HepG2 (cell line): ENCODE measurements around the gene ADAMTSL3. TPM values are rescaled to one million over a fixed set of nuclear protein-coding genes. Genes with fewer than 3 reads are reported as not detected.

Experiments used
- ATAC-seq: fragments of 200-7000 bp; cut with Tn5 transposase; 3 replicates; pipeline ENCODE4 v1.9.1; 2020; ENCODE audit warnings: mild to moderate bottlenecking, moderate library complexity
- BruUV-seq: library from RNA; stranded (reverse); fragments of 400-500 nt; replicated peaks from 2 replicates; lab custom pipeline; 2021; lab: Mats Ljungman, UMichigan
- CTCF ChIA-PET: fragments of 300-600 bp; formaldehyde crosslinking; extraction: SDS; loops from one replicate; lab custom pipeline; 2021; ENCODE audit warnings: low total read pairs, inconsistent platforms, low intra/inter-chr PET ratio; lab: Yijun Ruan, JAX
- POLR2A ChIA-PET: fragments of 350-600 bp; sonication (Branson Sonifier 250); formaldehyde crosslinking; loops from one replicate; lab custom pipeline; 2020; ENCODE audit warnings: antibody characterized with exemption, inconsistent platforms; lab: Yijun Ruan, JAX
- DNase-seq: peaks from one replicate; pipeline ENCODE4 v3.0.0-alpha.2; 2015; ENCODE audit warnings: low spot score
- FAIRE-seq: peaks from 3 replicates; lab custom pipeline; 2011; peaks lifted over from hg19 to GRCh38; lab: Jason Lieb, UNC
- H2AFZ ChIP-seq: one replicate; pipeline ENCODE4 v1.6.1; 2011; ENCODE audit warnings: low read length, inconsistent platforms
- H3K27ac ChIP-seq: fragments of 300-600 bp; 3 replicates; pipeline ENCODE4 v1.8.0; 2011; ENCODE audit warnings: mixed run types, mild to moderate bottlenecking, mixed read lengths, low read length, inconsistent platforms; ENCODE audit not compliant: insufficient read depth; ENCODE audit errors: extremely low read length
- H3K27me3 ChIP-seq, 2 experiments: fragments of 200-600 bp in 1 of 2; 2 replicates in 1 of 2; 3 replicates in 1 of 2; pipeline versions ENCODE4 v1.6.0 to v1.8.0; 2011; ENCODE audit warnings: low read length in 2 of 2, mild to moderate bottlenecking in 2 of 2, moderate library complexity in 2 of 2, inconsistent platforms in 1 of 2; ENCODE audit not compliant: insufficient read depth in 2 of 2, control insufficient read depth in 1 of 2
- H3K36me3 ChIP-seq, 2 experiments: fragments of 200-600 bp in 1 of 2; replicated peaks in 1 of 2; 2 replicates in 1 of 2; 3 replicates in 1 of 2; pipeline versions ENCODE4 v1.5.1 to v1.8.0; 2011; ENCODE audit warnings: low read length in 2 of 2, inconsistent platforms in 1 of 2; ENCODE audit not compliant: insufficient read depth in 2 of 2, control insufficient read depth in 1 of 2
- H3K4me1 ChIP-seq: 2 replicates; pipeline ENCODE4 v1.5.1; 2012; ENCODE audit warnings: low read length, inconsistent platforms; ENCODE audit not compliant: insufficient read depth
- H3K4me2 ChIP-seq: 2 replicates; pipeline ENCODE4 v1.6.0; 2011; ENCODE audit warnings: low read depth, low read length, inconsistent platforms
- H3K4me3 ChIP-seq, 3 experiments: fragments of 200-600 bp in 1 of 3; sonication (generic), shearing (Covaris generic) in 1 of 3; replicated peaks in 1 of 3; 2 replicates each; pipeline ENCODE4 v1.5.1; 2011 to 2016; ENCODE audit warnings: low read length in 3 of 3, inconsistent platforms in 2 of 3, low read depth in 2 of 3, mild to moderate bottlenecking in 2 of 3, control low read depth in 1 of 3, mixed read lengths in 1 of 3; ENCODE audit not compliant: insufficient read depth in 1 of 3
- H3K79me2 ChIP-seq: one replicate; pipeline ENCODE4 v1.6.1; 2011; ENCODE audit warnings: low read length, inconsistent platforms; ENCODE audit not compliant: insufficient read depth
- H3K9ac ChIP-seq: 2 replicates; pipeline ENCODE4 v1.6.0; 2011; ENCODE audit warnings: mild to moderate bottlenecking, low read depth, low read length, inconsistent platforms; ENCODE audit not compliant: insufficient read depth
- H3K9me3 ChIP-seq: 2 replicates; pipeline ENCODE4 v1.5.1; 2012; ENCODE audit warnings: mild to moderate bottlenecking, low read length
- H4K20me1 ChIP-seq: 2 replicates; pipeline ENCODE4 v1.6.0; 2011; ENCODE audit warnings: inconsistent platforms, mild to moderate bottlenecking, low read length, moderate library complexity; ENCODE audit not compliant: insufficient read depth
- ASH2L ChIP-seq: fragments of 300-600, 200-600 bp; sonication (generic); IDR thresholded peaks from 2 replicates; pipeline ENCODE4 v1.7.0; 2017; ENCODE audit warnings: low read depth, mild to moderate bottlenecking, moderate library complexity, mixed read lengths, low read length; ENCODE audit not compliant: insufficient read length
- BCL6 ChIP-seq: IDR thresholded peaks from 2 replicates; pipeline ENCODE4 v1.6.1; 2016; ENCODE audit warnings: missing genetic modification reagents, missing compliant biosample characterization
- HCFC1 ChIP-seq: fragments of 150-350 bp; IDR thresholded peaks from 2 replicates; pipeline ENCODE4 v1.6.1; 2014; ENCODE audit warnings: low read depth, low read length
- HES4 ChIP-seq: sonication (generic); formaldehyde crosslinking; IDR thresholded peaks from 2 replicates; pipeline ENCODE4 v1.9.0; 2021; ENCODE audit warnings: mild to moderate bottlenecking, missing genetic modification reagents, borderline replicate concordance
- KLF6 ChIP-seq: IDR thresholded peaks from 2 replicates; pipeline ENCODE4 v1.8.0; 2016; ENCODE audit warnings: missing biosample characterization, missing genetic modification reagents
- RBM39 ChIP-seq: fragments of 200-400 bp; formaldehyde crosslinking; IDR thresholded peaks from one replicate; pipeline ENCODE4 v1.6.1; 2018; ENCODE audit warnings: antibody characterized with exemption, mild to moderate bottlenecking, low read depth, low read length; ENCODE audit not compliant: poor library complexity, severe bottlenecking
- RFX3 ChIP-seq: IDR thresholded peaks from 2 replicates; pipeline ENCODE4 v1.6.1; 2016; ENCODE audit warnings: missing biosample characterization, missing genetic modification reagents
- SOX5 ChIP-seq: IDR thresholded peaks from 2 replicates; pipeline ENCODE4 v1.6.1; 2016; ENCODE audit warnings: borderline replicate concordance
- SPEN ChIP-seq: sonication (generic); formaldehyde crosslinking; IDR thresholded peaks from 2 replicates; pipeline ENCODE4 v1.5.1; 2020; ENCODE audit warnings: low read depth, mild to moderate bottlenecking, missing genetic modification reagents
- TGIF2 ChIP-seq: IDR thresholded peaks from 2 replicates; pipeline ENCODE4 v1.6.1; 2016; ENCODE audit warnings: control low read depth, missing compliant biosample characterization
- ZFP82 ChIP-seq: sonication (generic); formaldehyde crosslinking; IDR thresholded peaks from 2 replicates; pipeline ENCODE4 v1.5.1; 2020; ENCODE audit warnings: mild to moderate bottlenecking, missing genetic modification reagents, borderline replicate concordance
- ZNF20 ChIP-seq: sonication (generic); formaldehyde crosslinking; IDR thresholded peaks from 2 replicates; pipeline ENCODE4 v1.4.0; 2020; ENCODE audit warnings: mild to moderate bottlenecking, moderate library complexity, missing genetic modification reagents
- ZNF431 ChIP-seq: sonication (generic); formaldehyde crosslinking; IDR thresholded peaks from 2 replicates; pipeline ENCODE4 v1.9.0; 2022; ENCODE audit warnings: missing genetic modification reagents, low read depth, mild to moderate bottlenecking, borderline replicate concordance
- ZNF607 ChIP-seq: sonication (generic); formaldehyde crosslinking; IDR thresholded peaks from 2 replicates; pipeline ENCODE4 v1.5.1; 2020; ENCODE audit warnings: missing genetic modification reagents, mild to moderate bottlenecking, borderline replicate concordance
- ZNF773 ChIP-seq: sonication (generic); formaldehyde crosslinking; IDR thresholded peaks from 2 replicates; pipeline ENCODE4 v1.4.0; 2020; ENCODE audit warnings: missing genetic modification reagents, borderline replicate concordance
- ZSCAN20 ChIP-seq: sonication (generic); formaldehyde crosslinking; IDR thresholded peaks from 2 replicates; pipeline ENCODE4 v1.4.0; 2020; ENCODE audit warnings: missing genetic modification reagents, mild to moderate bottlenecking, borderline replicate concordance
- WGBS: methylation state at CpG from one replicate; pipeline ENCODE4 v1.1.6; 2017; ENCODE audit warnings: low lambda C conversion rate; 5-methylcytosine and 5-hydroxymethylcytosine counted together
- in situ Hi-C: cut with HindIII; loops from 2 replicates; pipeline ENCODE4 v1.10.0; 2017; ENCODE audit warnings: low pct_unique_long_range_greater_than_20kb; ENCODE audit not compliant: extremely low pct_ligation_motif_present
- intact Hi-C: fragments of 100-400 bp; cut with micrococcal nuclease; formaldehyde crosslinking; loops from one replicate; pipeline ENCODE4 v1.10.0; 2022; ENCODE audit not compliant: unreplicated experiment
- polyA plus RNA-seq, 8 experiments: library from polyadenylated mRNA; depleted of rRNA in 3 of 8; stranded (reverse) in 7 of 8; unstranded in 1 of 8; fragments of >200 nt; fragmentation: Illumina TruSeq in 4 of 8; extraction: Trizol in 4 of 8; gene quantifications; 2 replicates each; pipeline versions ENCODE4 v1.2.1 to v1.2.3, GENCODE V29; 2011 to 2016; ENCODE audit warnings: low read depth in 4 of 8, missing spikeins in 1 of 8, mixed read lengths in 1 of 8; ENCODE audit not compliant: insufficient read depth in 1 of 8
- total RNA-seq, 5 experiments: library from RNA; depleted of rRNA; stranded (reverse); fragments of >200 nt; fragmentation: Illumina TruSeq; extraction: Trizol; gene quantifications; 2 replicates each; pipeline ENCODE4 v1.2.3, GENCODE V29; 2016; ENCODE audit warnings: low read depth in 1 of 5
- TF ChIP-seq, protein P1 (sequence below): IDR thresholded peaks from 2 replicates; pipeline ENCODE4 v1.6.1; 2016; ENCODE audit warnings: low read depth, missing genetic modification reagents, missing compliant biosample characterization

Gene ADAMTSL3
- total and polyA plus RNA-seq, 2 of the 13 experiments (the other 11 are each of a cell fraction or from before 2014, with no cell fraction given) = 0.04 to 0.09 TPM

DNA sequence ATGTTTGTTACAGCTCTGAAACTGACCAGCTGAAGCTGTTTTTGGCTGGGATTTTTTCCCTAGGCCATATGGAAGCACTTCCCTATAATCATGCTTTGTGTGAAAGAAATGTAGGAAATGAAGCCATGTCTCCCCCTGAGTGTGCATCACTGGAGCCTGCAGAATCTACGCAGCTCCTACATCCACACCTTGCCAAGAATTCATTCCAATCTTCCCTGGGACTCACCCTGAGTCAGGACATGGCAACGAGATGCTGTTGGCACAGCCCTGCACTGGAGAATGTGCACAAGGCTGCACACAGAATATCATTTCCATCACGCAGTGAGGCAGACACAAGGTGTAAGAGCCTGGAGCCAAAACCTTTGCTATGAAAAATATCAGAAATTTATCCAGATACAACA is 189.5 kb downstream of the ADAMTSL3 start (continued):
- TF ChIP-seq ZNF773 (CRISPR knock-in tag) = no peak
- TF ChIP-seq, protein P1, sequence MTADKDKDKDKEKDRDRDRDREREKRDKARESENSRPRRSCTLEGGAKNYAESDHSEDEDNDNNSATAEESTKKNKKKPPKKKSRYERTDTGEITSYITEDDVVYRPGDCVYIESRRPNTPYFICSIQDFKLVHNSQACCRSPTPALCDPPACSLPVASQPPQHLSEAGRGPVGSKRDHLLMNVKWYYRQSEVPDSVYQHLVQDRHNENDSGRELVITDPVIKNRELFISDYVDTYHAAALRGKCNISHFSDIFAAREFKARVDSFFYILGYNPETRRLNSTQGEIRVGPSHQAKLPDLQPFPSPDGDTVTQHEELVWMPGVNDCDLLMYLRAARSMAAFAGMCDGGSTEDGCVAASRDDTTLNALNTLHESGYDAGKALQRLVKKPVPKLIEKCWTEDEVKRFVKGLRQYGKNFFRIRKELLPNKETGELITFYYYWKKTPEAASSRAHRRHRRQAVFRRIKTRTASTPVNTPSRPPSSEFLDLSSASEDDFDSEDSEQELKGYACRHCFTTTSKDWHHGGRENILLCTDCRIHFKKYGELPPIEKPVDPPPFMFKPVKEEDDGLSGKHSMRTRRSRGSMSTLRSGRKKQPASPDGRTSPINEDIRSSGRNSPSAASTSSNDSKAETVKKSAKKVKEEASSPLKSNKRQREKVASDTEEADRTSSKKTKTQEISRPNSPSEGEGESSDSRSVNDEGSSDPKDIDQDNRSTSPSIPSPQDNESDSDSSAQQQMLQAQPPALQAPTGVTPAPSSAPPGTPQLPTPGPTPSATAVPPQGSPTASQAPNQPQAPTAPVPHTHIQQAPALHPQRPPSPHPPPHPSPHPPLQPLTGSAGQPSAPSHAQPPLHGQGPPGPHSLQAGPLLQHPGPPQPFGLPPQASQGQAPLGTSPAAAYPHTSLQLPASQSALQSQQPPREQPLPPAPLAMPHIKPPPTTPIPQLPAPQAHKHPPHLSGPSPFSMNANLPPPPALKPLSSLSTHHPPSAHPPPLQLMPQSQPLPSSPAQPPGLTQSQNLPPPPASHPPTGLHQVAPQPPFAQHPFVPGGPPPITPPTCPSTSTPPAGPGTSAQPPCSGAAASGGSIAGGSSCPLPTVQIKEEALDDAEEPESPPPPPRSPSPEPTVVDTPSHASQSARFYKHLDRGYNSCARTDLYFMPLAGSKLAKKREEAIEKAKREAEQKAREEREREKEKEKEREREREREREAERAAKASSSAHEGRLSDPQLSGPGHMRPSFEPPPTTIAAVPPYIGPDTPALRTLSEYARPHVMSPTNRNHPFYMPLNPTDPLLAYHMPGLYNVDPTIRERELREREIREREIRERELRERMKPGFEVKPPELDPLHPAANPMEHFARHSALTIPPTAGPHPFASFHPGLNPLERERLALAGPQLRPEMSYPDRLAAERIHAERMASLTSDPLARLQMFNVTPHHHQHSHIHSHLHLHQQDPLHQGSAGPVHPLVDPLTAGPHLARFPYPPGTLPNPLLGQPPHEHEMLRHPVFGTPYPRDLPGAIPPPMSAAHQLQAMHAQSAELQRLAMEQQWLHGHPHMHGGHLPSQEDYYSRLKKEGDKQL (CRISPR knock-in tag) = no peak
- TF ChIP-seq, all 625 proteins: peak for 0

DNA sequence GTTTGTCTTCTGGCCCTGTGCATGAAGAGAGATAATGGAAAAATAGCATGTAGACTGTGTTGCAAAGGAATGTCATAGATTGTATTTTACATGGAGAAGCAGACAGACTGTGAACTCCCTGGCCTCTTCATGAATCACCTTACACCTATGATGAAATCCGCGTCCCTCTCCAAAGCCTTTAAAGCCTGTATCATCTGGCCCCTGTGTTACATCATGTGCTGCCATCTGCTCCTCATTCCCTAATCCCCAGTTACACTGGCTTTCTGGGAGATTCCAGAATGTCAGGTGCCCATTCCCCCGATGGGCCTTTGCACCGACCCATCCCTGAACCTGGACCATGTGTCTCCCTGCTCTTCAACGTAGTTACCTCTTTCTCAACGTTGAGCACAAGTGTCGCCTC is 190.8 kb downstream of the ADAMTSL3 start:
- no peak for FAIRE-seq
- CTCF ChIA-PET = no interaction called here
- in situ Hi-C loops = no loop called here

More for the DNA sequence above, 190.8 kb downstream of the ADAMTSL3 start:
- Histone ChIP-seq H3K36me3 (no peaks in the 10 kb centered on the region), H3K27ac (no peak overlapping the region), H3K9me3 (no peaks in the 10 kb centered on the region), H3K27me3 (no peaks in the 10 kb centered on the region), H2AFZ (no peak overlapping the region), H3K4me1 (no peaks in the 10 kb centered on the region), H3K79me2 (no peaks in the 10 kb centered on the region), H3K4me2 (no peak overlapping the region), H4K20me1 (no peaks in the 10 kb centered on the region), H3K4me3 (no peak overlapping the region), H3K9ac (no peak overlapping the region)
- DNase-seq (no peak), ATAC-seq (no peak)
- intact Hi-C loops = no loop called here
- TF ChIP-seq HCFC1 (no peak), ZNF20 (CRISPR knock-in tag) (no peak), BCL6 (CRISPR knock-in tag) (no peak), ZSCAN20 (CRISPR knock-in tag) (no peak), KLF6 (CRISPR knock-in tag) (no peak), ASH2L (no peak), ZNF607 (CRISPR knock-in tag) (no peak), TGIF2 (CRISPR knock-in tag) (no peak), ZNF431 (CRISPR knock-in tag) (no peak), HES4 (CRISPR knock-in tag) (no peak), SPEN (CRISPR knock-in tag) (no peak), RBM39 (no peak), SOX5 (CRISPR knock-in tag) (no peak), RFX3 (no peak), ZFP82 (CRISPR knock-in tag) (no peak)
- WGBS = 33% methylated on average over 7 of the region's 7 CpGs
- BruUV-seq = no TSS peak
- POLR2A ChIA-PET = no interaction called here
